ENCODE results near the gene SPATA18. TPM values are rescaled to one million over a fixed set of nuclear protein-coding genes. Genes with fewer than 3 reads are reported as not detected.

The SPATA18 gene
- total and polyA plus RNA-seq, 9 of the 15 experiments (the other 6 are each of a cell fraction or from before 2014, with no cell fraction given) = 0.09 TPM; not detected in 8

DNA sequence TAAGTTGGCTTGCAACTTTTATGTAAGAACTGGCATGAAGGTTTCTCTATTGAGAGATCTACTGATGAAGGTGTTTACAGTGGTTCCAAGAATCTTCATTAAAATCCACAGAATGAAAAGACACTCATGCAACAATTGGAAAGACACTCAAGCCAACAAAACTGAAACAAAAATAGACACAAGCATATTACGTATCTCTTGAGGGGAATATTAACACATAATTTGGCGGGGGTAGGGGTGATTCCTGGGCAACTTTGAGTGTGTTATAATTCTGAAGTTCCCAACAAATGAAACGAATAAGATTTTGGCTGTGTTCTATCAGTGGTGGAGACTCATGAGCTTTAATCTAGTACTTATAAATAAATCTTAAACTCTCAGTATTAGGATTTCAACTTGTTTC, 75.1 kb downstream of the SPATA18 start:
- in situ Hi-C loops (cut with MboI) = no loop called here

GRCh38 chr4:52126966-52127365, 75.9 kb downstream of the SPATA18 start:
- H3K4me2 ChIP-seq (ENCODE audit: insufficient read depth, low read length) = no peak overlapping the region
- intact Hi-C loops (cut with micrococcal nuclease) = no loop called here
- FAIRE-seq (no peak), DNase-seq (ENCODE audit: extremely low read depth in 1 of 4, low spot score in 3 of 4) (no peak), ATAC-seq (no peak)
- H3K36me3 ChIP-seq (ENCODE audit: control insufficient read depth, insufficient read depth, low read length) = no peaks in the 10 kb centered on the region
- ChIA-PET CTCF (ENCODE audit: low intra/inter-chr PET ratio) (no interaction called here), POLR2A (no interaction called here)
- H3K27ac ChIP-seq (ENCODE audit: extremely low read depth, low read depth, low read length) = no peak overlapping the region
- no peaks in the 10 kb centered on the region for H3K79me2 ChIP-seq (ENCODE audit: control insufficient read depth, insufficient read depth, low read length)
- 1% methylated on average over 5 of the region's 5 CpGs for WGBS (ENCODE audit: insufficient coverage, low coverage, missing lambda C conversion rate)
- H3K4me3 ChIP-seq = no peak overlapping the region
- no peaks in the 10 kb centered on the region for H4K20me1 ChIP-seq (replicated peaks; ENCODE audit: control insufficient read depth, insufficient read depth, low read length)
- in situ Hi-C loops (cut with MboI) = no loop called here
- BruUV-seq (replicated peaks) = no TSS peak
- H3K4me1 ChIP-seq (replicated peaks in 1 of 2; ENCODE audit: control insufficient read depth in 2 of 2, insufficient read depth in 2 of 2, low read length in 2 of 2) = no peaks in the 10 kb centered on the region
- no peak overlapping the region for H3K9ac ChIP-seq (ENCODE audit: insufficient read depth in 1 of 2, low read depth in 2 of 2, low read length in 2 of 2)
- H3K9me3 ChIP-seq (replicated peaks; ENCODE audit: control insufficient read depth, insufficient read depth, low read depth, low read length) = no peaks in the 10 kb centered on the region
- H3K9me1 ChIP-seq (ENCODE audit: control insufficient read depth, insufficient read depth, low read length) = no peaks in the 10 kb centered on the region
- H3K27me3 ChIP-seq (ENCODE audit: control insufficient read depth in 2 of 2, insufficient read depth in 2 of 2, low read length in 2 of 2) = no peaks in the 10 kb centered on the region
- H2AFZ ChIP-seq (ENCODE audit: low read depth, low read length) = no peak overlapping the region
- TF ChIP-seq MEF2A (IDR thresholded peaks at IDR 0.05; ENCODE audit: control insufficient read depth, low read depth, low read length) (no peak), ZNF507 (tag; conservative IDR thresholded peaks at IDR 0.05) (no peak), BMI1 (IDR thresholded peaks at IDR 0.05; ENCODE audit: low read length) (no peak), SIX5 (IDR thresholded peaks at IDR 0.05; ENCODE audit: borderline replicate concordance in 1 of 2, insufficient read depth in 1 of 2, low read depth in 1 of 2, low read length in 2 of 2) (no peak)
- TF ChIP-seq, protein P1, sequence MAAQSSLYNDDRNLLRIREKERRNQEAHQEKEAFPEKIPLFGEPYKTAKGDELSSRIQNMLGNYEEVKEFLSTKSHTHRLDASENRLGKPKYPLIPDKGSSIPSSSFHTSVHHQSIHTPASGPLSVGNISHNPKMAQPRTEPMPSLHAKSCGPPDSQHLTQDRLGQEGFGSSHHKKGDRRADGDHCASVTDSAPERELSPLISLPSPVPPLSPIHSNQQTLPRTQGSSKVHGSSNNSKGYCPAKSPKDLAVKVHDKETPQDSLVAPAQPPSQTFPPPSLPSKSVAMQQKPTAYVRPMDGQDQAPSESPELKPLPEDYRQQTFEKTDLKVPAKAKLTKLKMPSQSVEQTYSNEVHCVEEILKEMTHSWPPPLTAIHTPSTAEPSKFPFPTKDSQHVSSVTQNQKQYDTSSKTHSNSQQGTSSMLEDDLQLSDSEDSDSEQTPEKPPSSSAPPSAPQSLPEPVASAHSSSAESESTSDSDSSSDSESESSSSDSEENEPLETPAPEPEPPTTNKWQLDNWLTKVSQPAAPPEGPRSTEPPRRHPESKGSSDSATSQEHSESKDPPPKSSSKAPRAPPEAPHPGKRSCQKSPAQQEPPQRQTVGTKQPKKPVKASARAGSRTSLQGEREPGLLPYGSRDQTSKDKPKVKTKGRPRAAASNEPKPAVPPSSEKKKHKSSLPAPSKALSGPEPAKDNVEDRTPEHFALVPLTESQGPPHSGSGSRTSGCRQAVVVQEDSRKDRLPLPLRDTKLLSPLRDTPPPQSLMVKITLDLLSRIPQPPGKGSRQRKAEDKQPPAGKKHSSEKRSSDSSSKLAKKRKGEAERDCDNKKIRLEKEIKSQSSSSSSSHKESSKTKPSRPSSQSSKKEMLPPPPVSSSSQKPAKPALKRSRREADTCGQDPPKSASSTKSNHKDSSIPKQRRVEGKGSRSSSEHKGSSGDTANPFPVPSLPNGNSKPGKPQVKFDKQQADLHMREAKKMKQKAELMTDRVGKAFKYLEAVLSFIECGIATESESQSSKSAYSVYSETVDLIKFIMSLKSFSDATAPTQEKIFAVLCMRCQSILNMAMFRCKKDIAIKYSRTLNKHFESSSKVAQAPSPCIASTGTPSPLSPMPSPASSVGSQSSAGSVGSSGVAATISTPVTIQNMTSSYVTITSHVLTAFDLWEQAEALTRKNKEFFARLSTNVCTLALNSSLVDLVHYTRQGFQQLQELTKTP (IDR thresholded peaks at IDR 0.05; ENCODE audit: low read depth in 1 of 2, partially characterized antibody in 2 of 2) = no peak

More for the DNA sequence above, 75.1 kb downstream of the SPATA18 start:
- intact Hi-C loops (cut with micrococcal nuclease) = no loop called here
- Histone ChIP-seq H4K20me1 (replicated peaks; ENCODE audit: control insufficient read depth, insufficient read depth, low read length) (no peaks in the 10 kb centered on the region), H3K36me3 (ENCODE audit: control insufficient read depth, insufficient read depth, low read length) (no peaks in the 10 kb centered on the region), H3K4me2 (ENCODE audit: insufficient read depth, low read length) (no peak overlapping the region), H3K4me3 (no peak overlapping the region), H3K4me1 (replicated peaks in 1 of 2; ENCODE audit: control insufficient read depth in 2 of 2, insufficient read depth in 2 of 2, low read length in 2 of 2) (no peaks in the 10 kb centered on the region), H3K27me3 (ENCODE audit: control insufficient read depth in 2 of 2, insufficient read depth in 2 of 2, low read length in 2 of 2) (no peaks in the 10 kb centered on the region), H3K27ac (ENCODE audit: extremely low read depth, low read depth, low read length) (no peak overlapping the region), H2AFZ (ENCODE audit: low read depth, low read length) (no peak overlapping the region), H3K9ac (ENCODE audit: insufficient read depth in 1 of 2, low read depth in 2 of 2, low read length in 2 of 2) (no peak overlapping the region), H3K9me3 (replicated peaks; ENCODE audit: control insufficient read depth, insufficient read depth, low read depth, low read length) (no peaks in the 10 kb centered on the region), H3K79me2 (ENCODE audit: control insufficient read depth, insufficient read depth, low read length) (no peaks in the 10 kb centered on the region), H3K9me1 (ENCODE audit: control insufficient read depth, insufficient read depth, low read length) (no peaks in the 10 kb centered on the region)
- DNase-seq (ENCODE audit: extremely low read depth in 1 of 4, low spot score in 3 of 4) = no peak
- CTCF ChIA-PET (ENCODE audit: low intra/inter-chr PET ratio) = no interaction called here
- FAIRE-seq = no peak
- no peak for TF ChIP-seq RBM15 (IDR thresholded peaks at IDR 0.05; ENCODE audit: insufficient read depth, low read length)
- TF ChIP-seq, protein P2, sequence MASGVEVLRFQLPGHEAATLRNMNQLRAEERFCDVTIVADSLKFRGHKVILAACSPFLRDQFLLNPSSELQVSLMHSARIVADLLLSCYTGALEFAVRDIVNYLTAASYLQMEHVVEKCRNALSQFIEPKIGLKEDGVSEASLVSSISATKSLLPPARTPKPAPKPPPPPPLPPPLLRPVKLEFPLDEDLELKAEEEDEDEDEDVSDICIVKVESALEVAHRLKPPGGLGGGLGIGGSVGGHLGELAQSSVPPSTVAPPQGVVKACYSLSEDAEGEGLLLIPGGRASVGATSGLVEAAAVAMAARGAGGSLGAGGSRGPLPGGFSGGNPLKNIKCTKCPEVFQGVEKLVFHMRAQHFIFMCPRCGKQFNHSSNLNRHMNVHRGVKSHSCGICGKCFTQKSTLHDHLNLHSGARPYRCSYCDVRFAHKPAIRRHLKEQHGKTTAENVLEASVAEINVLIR (CRISPR knock-in tag; IDR thresholded peaks at IDR 0.05) = no peak
- no peak for ATAC-seq
- 0% methylated on average over 3 of the region's 3 CpGs for WGBS (ENCODE audit: insufficient coverage, low coverage, missing lambda C conversion rate)
- POLR2A ChIA-PET = no interaction called here
- BruUV-seq (replicated peaks) = no TSS peak

Measured in K562 (cell line).